LNCAP (cell line): ENCODE results near the gene ITGA4.

ENCODE experiments used
- TF ChIP-seq, protein P1 (sequence below): fragments of 450-650 bp; IDR thresholded peaks from 2 replicates; pipeline ENCODE4 v1.5.1; 2017; ENCODE audit warnings: mild to moderate bottlenecking

Gene ITGA4

DNA sequence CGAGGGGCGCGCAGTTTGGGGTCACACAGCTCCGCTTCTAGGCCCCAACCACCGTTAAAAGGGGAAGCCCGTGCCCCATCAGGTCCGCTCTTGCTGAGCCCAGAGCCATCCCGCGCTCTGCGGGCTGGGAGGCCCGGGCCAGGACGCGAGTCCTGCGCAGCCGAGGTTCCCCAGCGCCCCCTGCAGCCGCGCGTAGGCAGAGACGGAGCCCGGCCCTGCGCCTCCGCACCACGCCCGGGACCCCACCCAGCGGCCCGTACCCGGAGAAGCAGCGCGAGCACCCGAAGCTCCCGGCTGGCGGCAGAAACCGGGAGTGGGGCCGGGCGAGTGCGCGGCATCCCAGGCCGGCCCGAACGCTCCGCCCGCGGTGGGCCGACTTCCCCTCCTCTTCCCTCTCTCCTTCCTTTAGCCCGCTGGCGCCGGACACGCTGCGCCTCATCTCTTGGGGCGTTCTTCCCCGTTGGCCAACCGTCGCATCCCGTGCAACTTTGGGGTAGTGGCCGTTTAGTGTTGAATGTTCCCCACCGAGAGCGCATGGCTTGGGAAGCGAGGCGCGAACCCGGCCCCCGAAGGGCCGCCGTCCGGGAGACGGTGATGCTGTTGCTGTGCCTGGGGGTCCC, at the start of gene ITGA4:
Gene ITGA4, plus strand, starts transcription at position 266 of the 620 bp plus-strand sequence. Its CDS starts 269 bp downstream, at position 535.
- TF ChIP-seq, protein P1, sequence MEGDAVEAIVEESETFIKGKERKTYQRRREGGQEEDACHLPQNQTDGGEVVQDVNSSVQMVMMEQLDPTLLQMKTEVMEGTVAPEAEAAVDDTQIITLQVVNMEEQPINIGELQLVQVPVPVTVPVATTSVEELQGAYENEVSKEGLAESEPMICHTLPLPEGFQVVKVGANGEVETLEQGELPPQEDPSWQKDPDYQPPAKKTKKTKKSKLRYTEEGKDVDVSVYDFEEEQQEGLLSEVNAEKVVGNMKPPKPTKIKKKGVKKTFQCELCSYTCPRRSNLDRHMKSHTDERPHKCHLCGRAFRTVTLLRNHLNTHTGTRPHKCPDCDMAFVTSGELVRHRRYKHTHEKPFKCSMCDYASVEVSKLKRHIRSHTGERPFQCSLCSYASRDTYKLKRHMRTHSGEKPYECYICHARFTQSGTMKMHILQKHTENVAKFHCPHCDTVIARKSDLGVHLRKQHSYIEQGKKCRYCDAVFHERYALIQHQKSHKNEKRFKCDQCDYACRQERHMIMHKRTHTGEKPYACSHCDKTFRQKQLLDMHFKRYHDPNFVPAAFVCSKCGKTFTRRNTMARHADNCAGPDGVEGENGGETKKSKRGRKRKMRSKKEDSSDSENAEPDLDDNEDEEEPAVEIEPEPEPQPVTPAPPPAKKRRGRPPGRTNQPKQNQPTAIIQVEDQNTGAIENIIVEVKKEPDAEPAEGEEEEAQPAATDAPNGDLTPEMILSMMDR = no peak

DNA sequence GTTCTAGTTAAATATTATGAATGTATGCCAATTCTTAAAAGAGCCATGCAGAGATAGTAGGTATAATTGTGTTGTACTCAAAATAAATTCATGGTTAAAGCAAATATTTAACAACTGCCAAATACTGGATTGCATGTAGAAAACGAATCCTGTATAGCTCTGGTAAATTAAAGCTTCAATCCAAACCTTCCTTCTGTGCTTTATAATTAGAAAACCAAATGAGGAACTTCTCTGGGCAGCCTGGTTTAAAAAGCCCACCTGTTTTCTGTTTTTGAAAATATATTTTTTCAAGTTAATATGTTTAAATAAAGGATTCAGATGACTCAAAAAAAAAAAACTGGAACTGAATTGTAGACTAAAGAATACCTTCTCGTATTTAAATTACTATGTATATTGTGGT, 48.3 kb upstream of the ITGA4 start:
- TF ChIP-seq, protein P1 = no peak

DNA sequence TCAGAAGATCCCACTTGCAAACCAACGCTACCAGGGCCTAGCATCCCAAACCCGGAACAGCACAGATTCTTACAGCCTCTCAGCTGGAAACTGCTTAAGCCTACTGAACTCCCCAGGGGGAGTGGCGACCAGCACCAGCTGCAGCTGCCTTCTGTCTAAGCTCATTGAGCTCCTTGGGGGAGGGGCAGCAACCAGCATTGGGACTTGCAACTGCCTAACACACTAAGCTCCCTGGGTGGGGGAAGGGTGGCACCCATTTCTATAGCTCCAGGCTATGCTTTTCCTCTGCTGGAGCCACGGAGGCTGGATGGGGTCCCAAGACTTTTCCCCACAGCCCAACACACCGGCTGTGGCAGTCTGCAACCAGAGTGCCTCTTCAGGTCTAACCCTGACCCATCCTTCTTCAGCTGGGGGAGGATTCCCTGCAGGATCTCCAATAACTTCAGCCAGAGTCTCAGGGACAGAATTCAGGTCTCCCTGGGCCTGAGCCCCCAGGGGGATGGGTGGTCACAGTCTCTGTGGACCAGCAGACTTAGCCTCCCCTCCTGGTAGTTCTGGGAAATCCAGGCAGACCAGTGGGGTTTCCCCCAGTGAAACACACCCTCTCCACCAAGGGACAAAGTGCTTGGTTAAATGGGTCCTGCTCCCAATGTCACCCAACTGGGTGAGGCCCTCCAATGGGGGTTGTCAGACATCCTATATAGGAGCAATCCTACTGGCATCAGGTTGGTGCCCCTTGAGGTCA, 45.9 kb upstream of the ITGA4 start:
- TF ChIP-seq, protein P1 = no peak

DNA sequence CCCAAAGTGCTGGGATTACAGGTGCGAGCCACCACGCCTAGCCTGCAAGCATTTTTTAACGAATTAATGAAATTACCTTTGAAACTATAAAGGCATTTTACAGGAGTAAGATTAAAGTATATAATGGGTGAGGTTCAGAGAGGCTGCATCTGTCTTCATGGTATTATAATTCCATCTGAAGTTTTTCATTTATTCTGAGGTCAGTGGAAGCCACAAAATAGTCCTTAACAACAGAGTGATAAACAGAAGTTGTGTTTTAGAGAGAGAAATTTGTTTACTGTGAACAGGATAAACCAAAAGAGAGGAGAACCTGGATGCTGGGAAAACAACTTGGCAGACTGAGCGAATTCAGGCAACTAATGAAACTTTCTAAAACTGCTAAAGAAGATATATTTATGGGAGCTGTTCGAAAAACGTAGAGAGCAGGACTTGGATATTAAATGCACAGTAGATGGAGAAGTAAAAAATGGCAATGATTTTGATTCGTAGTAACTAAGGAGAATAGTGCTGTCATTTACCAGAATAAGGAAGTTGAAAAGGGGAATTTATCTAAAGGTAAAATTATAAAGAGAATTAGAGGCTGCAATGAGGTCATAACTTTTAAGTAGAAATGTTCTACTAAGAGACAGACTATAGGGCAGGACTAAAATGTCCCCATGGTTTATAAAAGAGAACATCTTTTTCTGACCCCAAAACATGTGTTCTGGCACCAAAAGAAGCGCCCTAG, 37.9 kb upstream of the ITGA4 start:
- TF ChIP-seq, protein P1 = no peak

DNA sequence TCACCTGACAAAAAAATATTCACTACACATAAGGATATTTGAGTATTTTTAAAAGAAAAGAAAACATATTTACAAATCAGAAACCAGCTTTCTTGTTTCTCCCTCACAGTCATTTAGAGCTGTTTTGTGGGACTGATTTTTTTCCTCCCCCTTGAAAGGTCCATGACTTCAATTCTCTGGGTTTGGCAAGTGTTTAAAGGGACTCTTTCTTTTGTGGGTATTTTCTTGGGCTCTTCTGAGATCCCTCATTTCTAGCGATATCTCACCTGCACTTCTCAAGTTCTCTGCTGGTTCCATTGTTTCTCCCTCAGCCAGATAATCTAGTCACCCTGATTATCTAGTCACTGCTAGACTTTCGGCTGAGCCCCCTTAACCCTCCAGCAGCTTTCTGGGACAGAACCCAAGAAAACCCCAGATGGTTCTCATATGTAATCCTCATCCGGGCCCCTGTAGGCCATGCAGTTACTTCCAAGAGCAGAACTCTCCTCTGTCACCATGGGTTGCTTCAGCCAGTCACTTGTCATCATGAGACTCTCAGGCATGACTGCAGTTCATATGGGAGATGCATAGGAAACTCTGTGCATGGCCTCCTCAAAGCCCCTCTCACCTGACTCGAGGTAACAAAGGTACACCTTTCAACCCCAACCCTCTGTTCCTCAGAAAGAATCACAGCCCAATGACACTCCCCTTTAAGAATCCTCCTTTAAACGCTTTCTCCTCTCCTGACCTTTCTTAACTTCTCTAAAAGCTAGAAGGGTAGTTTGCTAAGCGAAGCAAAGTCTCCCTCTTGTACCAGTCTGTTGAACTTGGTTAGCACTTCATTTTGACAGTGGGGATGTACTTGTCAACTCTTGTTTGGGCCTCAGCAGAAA, 36.7 kb upstream of the ITGA4 start:
- TF ChIP-seq, protein P1 = no peak

DNA sequence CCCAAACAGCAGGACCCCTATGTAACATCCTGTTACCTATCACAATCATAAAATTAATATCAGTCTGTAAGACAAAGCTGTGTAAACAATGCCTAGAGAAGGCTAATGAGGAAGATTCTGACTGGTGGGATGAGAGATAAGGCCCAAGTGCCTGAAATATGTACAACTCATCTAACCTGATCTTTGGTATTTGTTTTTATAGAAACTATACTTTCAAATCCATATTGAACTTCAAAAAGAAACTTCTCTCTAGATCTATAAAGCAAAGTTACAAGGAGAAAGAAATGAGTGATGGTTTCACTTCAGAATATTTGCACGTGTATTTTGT, 36.1 kb upstream of the ITGA4 start:
- TF ChIP-seq, protein P1 = no peak

DNA sequence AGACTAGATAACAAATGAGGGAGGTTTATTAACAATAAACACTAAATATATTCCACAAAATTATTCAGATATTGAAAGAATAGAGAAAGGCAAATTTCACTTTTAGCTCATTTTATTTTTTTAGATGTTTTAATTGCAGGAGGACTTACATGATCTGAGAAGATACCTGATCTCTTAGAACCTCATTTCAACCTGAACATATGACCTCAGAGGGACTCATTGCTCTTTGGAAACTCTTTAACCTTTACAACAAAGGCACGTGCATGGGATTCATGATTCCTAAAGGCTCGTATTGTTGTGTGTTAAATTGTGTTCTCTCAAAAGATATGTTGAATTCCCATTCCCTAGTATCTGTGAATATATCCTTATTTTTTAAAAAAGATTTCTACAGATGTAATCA, 35.7 kb upstream of the ITGA4 start:
- TF ChIP-seq, protein P1 = no peak
